ENCODE results near the gene CHORDC1.
"Not testable (repeated sequence)": the region's sequence is repeated elsewhere in the genome, so short reads cannot be mapped to it uniquely, and the experiment has no call there.

The CHORDC1 gene

DNA sequence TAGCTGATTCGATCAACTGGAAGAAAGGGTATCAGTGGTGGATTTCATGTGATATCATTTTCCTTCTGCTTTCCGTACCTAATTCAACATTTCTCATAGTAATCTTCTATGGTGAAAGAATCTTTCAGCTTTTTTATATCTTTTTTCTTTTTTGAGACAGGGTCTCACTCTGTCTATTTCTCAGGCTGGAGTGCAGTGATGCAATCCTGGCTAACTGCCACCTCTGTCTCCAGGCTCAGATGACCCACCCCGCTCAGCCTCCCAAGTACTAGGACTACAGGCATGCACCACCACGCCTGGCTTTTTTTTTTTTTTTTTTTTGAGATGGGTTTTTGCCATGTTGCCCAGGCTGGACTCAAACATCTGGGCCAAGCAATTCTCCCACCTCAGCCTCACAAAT lies 18.6 kb upstream of the CHORDC1 start:
- no peaks in the 10 kb centered on the region for H3K27me3 ChIP-seq (ENCODE audit: control insufficient read depth in 5 of 5, insufficient read depth in 4 of 5, low read length in 5 of 5)
- H3K9me3 ChIP-seq (ENCODE audit: control insufficient read depth in 5 of 5, low read length in 5 of 5) = no peaks in the 10 kb centered on the region
- no peaks in the 10 kb centered on the region for H3K4me1 ChIP-seq (ENCODE audit: control insufficient read depth in 5 of 5, insufficient read depth in 5 of 5, low read length in 5 of 5)
- no peak overlapping the region for H3K4me3 ChIP-seq (ENCODE audit: low read depth in 1 of 5, low read length in 5 of 5)
- no peak overlapping the region for H3K9ac ChIP-seq (ENCODE audit: low read length in 5 of 5)
- no peak overlapping the region for H3K27ac ChIP-seq (ENCODE audit: low read depth, low read length)
- H3K36me3 ChIP-seq (ENCODE audit: control insufficient read depth in 5 of 5, insufficient read depth in 5 of 5, low read length in 5 of 5) = no peaks in the 10 kb centered on the region

DNA sequence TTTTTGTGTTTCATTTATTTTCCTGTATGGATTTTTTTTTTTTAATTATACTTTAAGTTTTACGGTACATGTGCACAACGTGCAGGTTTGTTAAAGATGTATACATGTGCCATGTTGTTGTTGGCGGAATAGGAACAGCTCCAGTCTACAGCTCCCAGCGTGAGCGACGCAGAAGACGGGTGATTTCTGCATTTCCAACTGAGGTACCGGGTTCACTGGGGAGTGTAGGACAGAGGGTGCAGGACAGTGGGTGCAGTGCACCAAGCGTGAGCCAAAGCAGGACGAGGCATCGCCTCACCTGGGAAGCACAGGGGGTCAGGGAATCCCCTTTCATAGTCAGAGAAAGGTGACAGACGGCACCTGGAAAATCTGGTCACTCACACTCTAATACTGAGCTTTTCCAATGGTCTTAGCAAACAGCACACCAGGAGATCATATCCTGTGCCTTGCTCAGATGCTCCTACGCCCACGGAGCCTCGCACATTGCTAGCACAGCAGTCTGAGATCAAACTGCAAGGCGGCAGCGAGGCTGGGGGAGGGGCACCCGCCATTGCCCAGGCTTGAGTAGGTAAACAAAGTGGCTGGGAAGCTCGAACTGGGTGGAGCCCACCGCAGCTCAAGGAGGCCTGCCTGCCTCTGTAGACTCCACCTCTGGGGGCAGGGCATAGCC lies 17.3 kb upstream of the CHORDC1 start:
- not testable (repeated sequence) for H3K9ac ChIP-seq (ENCODE audit: low read length in 5 of 5); H3K4me1 ChIP-seq (ENCODE audit: control insufficient read depth in 5 of 5, insufficient read depth in 5 of 5, low read length in 5 of 5); H3K27me3 ChIP-seq (ENCODE audit: control insufficient read depth in 5 of 5, insufficient read depth in 4 of 5, low read length in 5 of 5); H3K36me3 ChIP-seq (ENCODE audit: control insufficient read depth in 5 of 5, insufficient read depth in 5 of 5, low read length in 5 of 5); H3K4me3 ChIP-seq (ENCODE audit: low read depth in 1 of 5, low read length in 5 of 5); H3K27ac ChIP-seq (ENCODE audit: low read depth, low read length); H3K9me3 ChIP-seq (ENCODE audit: control insufficient read depth in 5 of 5, low read length in 5 of 5)

DNA sequence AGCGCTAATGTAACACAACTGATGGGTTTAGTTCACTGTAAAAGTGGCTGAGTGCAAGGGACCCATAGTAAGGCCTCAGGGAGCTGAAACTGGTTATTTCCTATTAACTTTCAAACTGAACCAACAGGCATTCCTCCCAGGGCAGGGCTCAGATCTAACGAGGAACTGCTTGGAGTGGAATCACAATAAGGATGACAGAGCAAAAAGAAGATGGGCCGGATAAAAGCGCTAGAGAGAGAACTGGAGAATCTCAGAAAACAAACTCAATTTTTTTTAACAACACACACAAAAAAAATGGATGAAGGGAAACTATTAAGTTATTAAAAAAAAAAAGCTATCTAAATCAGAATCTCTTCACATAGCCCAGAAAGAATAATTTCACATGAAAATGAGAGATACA lies 14.2 kb upstream of the CHORDC1 start:
- no peaks in the 10 kb centered on the region for H3K4me1 ChIP-seq (ENCODE audit: control insufficient read depth in 5 of 5, insufficient read depth in 5 of 5, low read length in 5 of 5)
- no peak overlapping the region for H3K27ac ChIP-seq (ENCODE audit: low read depth, low read length)
- H3K9me3 ChIP-seq (ENCODE audit: control insufficient read depth in 5 of 5, low read length in 5 of 5) = no peaks in the 10 kb centered on the region
- H3K4me3 ChIP-seq (ENCODE audit: low read depth in 1 of 5, low read length in 5 of 5) = no peak overlapping the region
- H3K27me3 ChIP-seq (ENCODE audit: control insufficient read depth in 5 of 5, insufficient read depth in 4 of 5, low read length in 5 of 5) = no peaks in the 10 kb centered on the region
- H3K9ac ChIP-seq (ENCODE audit: low read length in 5 of 5) = no peak overlapping the region
- no peaks in the 10 kb centered on the region for H3K36me3 ChIP-seq (ENCODE audit: control insufficient read depth in 5 of 5, insufficient read depth in 5 of 5, low read length in 5 of 5)

DNA sequence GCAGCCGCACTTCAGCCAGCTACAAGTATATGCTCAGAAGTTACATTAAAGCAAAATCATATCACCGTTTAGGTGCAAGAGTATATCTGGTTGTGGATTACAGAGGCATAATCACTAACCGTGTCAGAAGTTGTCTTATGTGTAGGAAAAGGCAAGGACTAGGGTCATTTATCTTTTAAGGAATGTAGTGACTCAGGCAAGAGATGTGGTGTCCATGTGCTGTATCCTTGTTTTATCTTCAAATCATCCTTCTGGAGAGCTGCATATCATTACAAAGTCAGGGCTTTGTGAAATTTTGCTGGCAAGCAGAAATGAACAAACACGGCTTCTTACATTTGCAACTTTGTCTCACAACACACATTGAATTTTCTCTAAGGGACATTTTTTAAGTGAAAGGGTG lies 12.7 kb upstream of the CHORDC1 start:
- no peaks in the 10 kb centered on the region for H3K9me3 ChIP-seq (ENCODE audit: control insufficient read depth in 5 of 5, low read length in 5 of 5)
- H3K27ac ChIP-seq (ENCODE audit: low read depth, low read length) = no peak overlapping the region
- H3K4me1 ChIP-seq (ENCODE audit: control insufficient read depth in 5 of 5, insufficient read depth in 5 of 5, low read length in 5 of 5) = no peaks in the 10 kb centered on the region
- no peak overlapping the region for H3K9ac ChIP-seq (ENCODE audit: low read length in 5 of 5)
- H3K4me3 ChIP-seq (ENCODE audit: low read depth in 1 of 5, low read length in 5 of 5) = no peak overlapping the region
- no peaks in the 10 kb centered on the region for H3K36me3 ChIP-seq (ENCODE audit: control insufficient read depth in 5 of 5, insufficient read depth in 5 of 5, low read length in 5 of 5)
- H3K27me3 ChIP-seq (ENCODE audit: control insufficient read depth in 5 of 5, insufficient read depth in 4 of 5, low read length in 5 of 5) = no peaks in the 10 kb centered on the region

DNA sequence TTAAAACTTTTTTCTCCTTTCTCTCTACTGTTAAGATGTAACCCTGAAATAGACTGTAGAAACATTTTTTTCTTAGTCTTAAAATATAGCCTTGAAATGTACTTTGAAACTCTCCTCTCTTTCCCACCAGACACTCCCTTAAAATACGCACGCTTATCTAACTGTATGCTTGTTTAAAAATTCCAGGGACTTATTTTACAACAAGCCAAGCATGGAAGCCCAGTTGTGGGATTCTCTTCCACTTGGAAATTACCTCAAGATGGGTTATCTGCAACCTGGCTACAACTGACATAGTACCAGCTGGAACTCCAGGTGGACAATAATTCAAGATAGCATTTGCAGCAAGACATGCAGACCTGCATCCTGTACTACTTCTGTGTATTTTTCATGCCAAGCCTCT lies 12.1 kb upstream of the CHORDC1 start:
- H3K4me3 ChIP-seq (ENCODE audit: low read depth in 1 of 5, low read length in 5 of 5) = no peak overlapping the region
- no peak overlapping the region for H3K27ac ChIP-seq (ENCODE audit: low read depth, low read length)
- H3K9ac ChIP-seq (ENCODE audit: low read length in 5 of 5) = no peak overlapping the region

DNA sequence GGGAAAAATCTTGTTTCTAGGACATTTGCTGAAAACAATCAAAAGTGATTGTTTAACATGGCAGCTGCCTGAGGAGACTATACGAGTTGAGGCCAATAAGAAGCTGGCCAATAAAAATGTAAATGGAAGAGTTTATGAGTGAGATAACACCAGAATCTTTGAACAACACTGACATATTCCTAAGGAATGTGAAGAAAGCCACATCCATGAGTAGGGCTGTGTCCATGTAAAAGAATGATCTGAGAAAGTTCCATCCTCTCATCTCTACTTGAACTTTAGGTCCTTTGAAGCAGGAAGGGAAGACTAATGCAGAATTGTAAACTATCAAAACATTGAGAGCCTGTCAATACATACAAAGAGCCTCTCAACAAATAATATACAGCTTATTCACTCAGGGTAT lies 6.9 kb upstream of the CHORDC1 start:
- H3K9me3 ChIP-seq (ENCODE audit: control insufficient read depth in 5 of 5, low read length in 5 of 5) = no peaks in the 10 kb centered on the region
- no peaks in the 10 kb centered on the region for H3K4me1 ChIP-seq (ENCODE audit: control insufficient read depth in 5 of 5, insufficient read depth in 5 of 5, low read length in 5 of 5)
- no peaks in the 10 kb centered on the region for H3K27me3 ChIP-seq (ENCODE audit: control insufficient read depth in 5 of 5, insufficient read depth in 4 of 5, low read length in 5 of 5)
- H3K4me3 ChIP-seq (ENCODE audit: low read depth in 1 of 5, low read length in 5 of 5) = no peak overlapping the region
- H3K36me3 ChIP-seq (ENCODE audit: control insufficient read depth in 5 of 5, insufficient read depth in 5 of 5, low read length in 5 of 5) = no peaks in the 10 kb centered on the region
- H3K27ac ChIP-seq (ENCODE audit: low read depth, low read length) = no peak overlapping the region
- H3K9ac ChIP-seq (ENCODE audit: low read length in 5 of 5) = no peak overlapping the region

More for the DNA sequence above, 12.1 kb upstream of the CHORDC1 start:
- no peaks in the 10 kb centered on the region for H3K27me3 ChIP-seq (ENCODE audit: control insufficient read depth in 5 of 5, insufficient read depth in 4 of 5, low read length in 5 of 5)
- H3K4me1 ChIP-seq (ENCODE audit: control insufficient read depth in 5 of 5, insufficient read depth in 5 of 5, low read length in 5 of 5) = no peaks in the 10 kb centered on the region
- no peaks in the 10 kb centered on the region for H3K9me3 ChIP-seq (ENCODE audit: control insufficient read depth in 5 of 5, low read length in 5 of 5)
- H3K36me3 ChIP-seq (ENCODE audit: control insufficient read depth in 5 of 5, insufficient read depth in 5 of 5, low read length in 5 of 5) = no peaks in the 10 kb centered on the region

DNA sequence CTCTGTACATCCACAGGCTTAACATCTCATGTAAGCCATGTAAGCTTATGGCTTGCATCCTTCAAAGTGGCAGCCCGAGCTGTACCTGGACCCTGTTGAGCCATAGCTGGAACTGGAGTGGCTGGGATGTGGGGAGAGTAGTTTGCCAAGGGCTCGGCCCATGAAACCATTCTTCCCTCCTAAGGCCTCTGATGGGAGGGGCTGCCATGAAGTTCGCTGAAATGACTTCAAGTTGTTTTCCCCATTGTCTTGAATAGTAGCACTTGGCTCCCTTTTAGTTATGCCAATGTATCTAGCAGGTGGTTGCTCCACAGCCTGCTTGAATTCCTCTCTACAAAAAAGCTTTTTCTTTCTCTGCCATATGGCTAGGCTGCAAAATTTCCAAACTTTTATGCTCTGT lies 5.2 kb upstream of the CHORDC1 start:
- Histone ChIP-seq H3K27ac (ENCODE audit: low read depth, low read length) (no peak overlapping the region), H3K9me3 (ENCODE audit: control insufficient read depth in 5 of 5, low read length in 5 of 5) (no peaks in the 10 kb centered on the region), H3K36me3 (ENCODE audit: control insufficient read depth in 5 of 5, insufficient read depth in 5 of 5, low read length in 5 of 5) (no peaks in the 10 kb centered on the region), H3K4me3 (ENCODE audit: low read depth in 1 of 5, low read length in 5 of 5) (no peak overlapping the region), H3K4me1 (ENCODE audit: control insufficient read depth in 5 of 5, insufficient read depth in 5 of 5, low read length in 5 of 5) (peaks cover 0 to 12% (median 7%) of the 10 kb centered on the region in 5 donors), H3K9ac (ENCODE audit: low read length in 5 of 5) (no peak overlapping the region), H3K27me3 (ENCODE audit: control insufficient read depth in 5 of 5, insufficient read depth in 4 of 5, low read length in 5 of 5) (no peaks in the 10 kb centered on the region)

DNA sequence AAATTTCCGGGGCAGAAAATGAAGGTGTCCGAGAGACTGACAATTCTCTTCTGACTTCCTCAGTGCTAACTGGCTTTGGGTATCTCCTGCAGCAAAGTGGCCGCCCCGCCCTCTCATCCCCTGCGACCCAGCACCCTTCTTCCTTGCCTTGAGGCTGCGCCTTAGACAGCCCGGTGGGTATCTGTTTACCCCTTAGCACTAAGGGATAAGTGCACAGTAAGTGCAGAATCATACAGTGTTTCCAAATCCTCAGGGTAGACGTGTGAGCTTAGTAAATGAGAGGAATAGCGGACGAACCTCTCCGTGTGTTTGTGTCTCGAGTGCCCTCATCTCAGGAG lies 368 bp upstream of the CHORDC1 start:
- peak overlapping the region; percentile 96 for H3K27ac ChIP-seq (ENCODE audit: low read depth, low read length)
- H3K9ac ChIP-seq (ENCODE audit: low read length in 5 of 5) = peak overlapping the region; percentile 88 to 98 (median 97)
- no peaks in the 10 kb centered on the region for H3K36me3 ChIP-seq (ENCODE audit: control insufficient read depth in 5 of 5, insufficient read depth in 5 of 5, low read length in 5 of 5)
- H3K4me3 ChIP-seq (ENCODE audit: low read depth in 1 of 5, low read length in 5 of 5) = peak overlapping the region; percentile 91 to 97 (median 91)
- H3K9me3 ChIP-seq (ENCODE audit: control insufficient read depth in 5 of 5, low read length in 5 of 5) = no peaks in the 10 kb centered on the region
- peaks cover 0 to 35% (median 30%) of the 10 kb centered on the region in 5 donors for H3K4me1 ChIP-seq (ENCODE audit: control insufficient read depth in 5 of 5, insufficient read depth in 5 of 5, low read length in 5 of 5)
- H3K27me3 ChIP-seq (ENCODE audit: control insufficient read depth in 5 of 5, insufficient read depth in 4 of 5, low read length in 5 of 5) = no peaks in the 10 kb centered on the region

DNA sequence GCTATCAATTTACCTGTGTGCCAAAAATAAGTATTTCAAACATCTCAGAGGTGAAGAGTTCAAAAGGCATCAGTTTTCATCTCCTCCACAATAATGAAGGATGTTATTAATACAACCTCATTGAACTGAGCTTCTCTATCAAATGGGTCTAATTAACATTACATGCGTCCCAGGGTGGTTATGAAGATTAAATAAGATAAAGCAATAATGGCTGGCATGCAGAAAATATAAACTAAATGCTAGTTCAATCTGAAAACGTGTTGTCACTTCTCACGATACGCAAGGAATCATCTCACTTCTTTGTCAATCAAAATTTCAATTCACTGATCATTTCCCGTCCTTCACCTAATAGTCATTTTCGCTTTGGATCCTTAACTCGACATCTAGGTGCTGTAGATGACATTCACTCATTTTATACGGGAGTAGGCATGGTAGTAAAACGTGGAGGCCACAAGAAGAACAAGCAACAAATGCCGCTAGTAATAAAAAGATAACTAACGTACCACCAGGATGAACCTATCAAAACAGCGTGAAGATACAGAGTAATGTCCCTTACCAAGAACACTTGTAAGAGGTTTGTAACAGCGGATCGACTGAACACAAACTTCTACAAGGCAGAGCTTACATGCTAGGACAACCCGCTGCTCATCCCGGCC lies 918 bp downstream of the CHORDC1 start:
- Histone ChIP-seq H3K27ac (ENCODE audit: low read depth, low read length) (peak overlapping the region; percentile 96), H3K9ac (ENCODE audit: low read length in 5 of 5) (peak overlapping the region; percentile 88 to 98 (median 97)), H3K4me1 (ENCODE audit: control insufficient read depth in 5 of 5, insufficient read depth in 5 of 5, low read length in 5 of 5) (peaks cover 0 to 35% (median 30%) of the 10 kb centered on the region in 5 donors)

DNA sequence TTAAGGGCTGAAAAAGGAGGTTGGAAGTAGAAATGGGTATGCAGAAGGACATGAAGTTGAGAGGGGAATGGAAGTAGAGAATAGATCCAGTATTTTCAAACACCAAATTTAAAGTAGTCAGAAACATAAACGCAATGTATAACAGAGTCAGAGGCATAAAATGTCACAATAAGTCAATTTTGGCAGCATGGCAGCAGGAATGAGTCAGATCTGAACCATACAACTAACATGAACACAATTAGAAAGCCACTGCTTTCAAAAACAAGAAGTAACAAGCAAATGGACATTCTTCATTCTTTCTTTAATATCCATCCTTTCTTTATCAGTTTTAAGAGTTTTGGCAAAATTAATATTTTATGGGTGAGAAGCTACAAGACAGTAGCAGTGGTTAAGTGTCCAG lies 2.5 kb downstream of the CHORDC1 start:
- no peak overlapping the region for H3K27ac ChIP-seq (ENCODE audit: low read depth, low read length)
- H3K4me3 ChIP-seq (ENCODE audit: low read depth in 1 of 5, low read length in 5 of 5) = peak overlapping the region in 1 of 5 donors; percentile 12
- peaks cover 0 to 12% (median 5%) of the 10 kb centered on the region in 5 donors for H3K36me3 ChIP-seq (ENCODE audit: control insufficient read depth in 5 of 5, insufficient read depth in 5 of 5, low read length in 5 of 5)
- H3K9ac ChIP-seq (ENCODE audit: low read length in 5 of 5) = no peak overlapping the region
- H3K4me1 ChIP-seq (ENCODE audit: control insufficient read depth in 5 of 5, insufficient read depth in 5 of 5, low read length in 5 of 5) = peaks cover 0 to 35% (median 30%) of the 10 kb centered on the region in 5 donors
- no peaks in the 10 kb centered on the region for H3K9me3 ChIP-seq (ENCODE audit: control insufficient read depth in 5 of 5, low read length in 5 of 5)
- H3K27me3 ChIP-seq (ENCODE audit: control insufficient read depth in 5 of 5, insufficient read depth in 4 of 5, low read length in 5 of 5) = no peaks in the 10 kb centered on the region

More for the DNA sequence above, 918 bp downstream of the CHORDC1 start:
- Histone ChIP-seq H3K27me3 (ENCODE audit: control insufficient read depth in 5 of 5, insufficient read depth in 4 of 5, low read length in 5 of 5) (no peaks in the 10 kb centered on the region), H3K4me3 (ENCODE audit: low read depth in 1 of 5, low read length in 5 of 5) (peak overlapping the region; percentile 91 to 97 (median 91)), H3K36me3 (ENCODE audit: control insufficient read depth in 5 of 5, insufficient read depth in 5 of 5, low read length in 5 of 5) (peaks cover 0 to 4% (median 0%) of the 10 kb centered on the region in 5 donors), H3K9me3 (ENCODE audit: control insufficient read depth in 5 of 5, low read length in 5 of 5) (no peaks in the 10 kb centered on the region)
